Kidney epithelial cell (primary cell): ENCODE data around the gene CWC27. TPM values are rescaled to one million over a fixed set of nuclear protein-coding genes. Genes with fewer than 3 reads are reported as not detected.

Source experiments
- DNase-seq: peaks from one replicate; pipeline ENCODE4 v3.0.0-alpha.2; 2010; ENCODE audit warnings: low read depth
- H3K27me3 ChIP-seq: 2 replicates; pipeline ENCODE4 v1.6.0; 2011; ENCODE audit warnings: low read length; ENCODE audit not compliant: control insufficient read depth, insufficient read depth
- H3K36me3 ChIP-seq: 2 replicates; pipeline ENCODE4 v1.5.1; 2011; ENCODE audit warnings: low read length; ENCODE audit not compliant: control insufficient read depth, insufficient read depth
- H3K4me3 ChIP-seq: 2 replicates; pipeline ENCODE4 v1.5.1; 2011; ENCODE audit warnings: low read depth, mild to moderate bottlenecking, control low read depth, low read length
- CTCF ChIP-seq: IDR thresholded peaks from 2 replicates; pipeline ENCODE4 v1.5.1; 2011; ENCODE audit warnings: mild to moderate bottlenecking, moderate library complexity, low read length, control low read depth, inconsistent platforms; ENCODE audit not compliant: insufficient read depth, poor library complexity, severe bottlenecking
- total RNA-seq: library from RNA; depleted of rRNA; stranded (reverse); fragments of >200 nt; gene quantifications from 2 replicates; pipeline ENCODE4 v1.2.3, GENCODE V29; 2015

CWC27 gene
- total RNA-seq, 1 donor from 2014 or later = 23.6 TPM

GRCh38 chr5:65050826-65051498 is 282.2 kb downstream of the CWC27 start:
- TF ChIP-seq CTCF = no peak
- DNase-seq = no peak
- Histone ChIP-seq H3K4me3 (no peak overlapping the region), H3K36me3 (no peaks in the 10 kb centered on the region), H3K27me3 (no peaks in the 10 kb centered on the region)

- TF ChIP-seq CTCF = no peak
- no peak for DNase-seq
- no peaks in the 10 kb centered on the region for H3K27me3 ChIP-seq
- no peaks in the 10 kb centered on the region for H3K36me3 ChIP-seq
- H3K4me3 ChIP-seq = no peak overlapping the region
Measured at GRCh38 chr5:65055938-65056337, 287.2 kb downstream of the CWC27 start.

GRCh38 chr5:65059681-65060598 is 291.2 kb downstream of the CWC27 start:
- no peaks in the 10 kb centered on the region for H3K36me3 ChIP-seq
- peak; percentile 19 for DNase-seq
- H3K27me3 ChIP-seq = no peaks in the 10 kb centered on the region
- H3K4me3 ChIP-seq = no peak overlapping the region
- no peak for TF ChIP-seq CTCF

- H3K27me3 ChIP-seq = no peaks in the 10 kb centered on the region
- no peaks in the 10 kb centered on the region for H3K36me3 ChIP-seq
- H3K4me3 ChIP-seq = no peak overlapping the region
- no peak for TF ChIP-seq CTCF
- no peak for DNase-seq
Measured at GRCh38 chr5:65061250-65061973, 292.7 kb downstream of the CWC27 start.

GRCh38 chr5:65061974-65062353 is 293.2 kb downstream of the CWC27 start:
- no peak for TF ChIP-seq CTCF
- no peaks in the 10 kb centered on the region for H3K27me3 ChIP-seq
- DNase-seq = no peak
- H3K36me3 ChIP-seq = no peaks in the 10 kb centered on the region
- H3K4me3 ChIP-seq = no peak overlapping the region
